ENCODE results near the gene ARMC7. TPM values are rescaled to one million over a fixed set of nuclear protein-coding genes. Genes with fewer than 3 reads are reported as not detected.

ARMC7 gene
- total RNA-seq, 1 donor from 2014 or later, result 9.9 TPM

- peak overlapping the region; percentile 99 for H3K4me3 Mint-ChIP-seq (ENCODE audit: unreplicated experiment)
- peaks cover 12% of the 10 kb centered on the region for H3K4me1 Mint-ChIP-seq (ENCODE audit: low read depth, unreplicated experiment)
- peak overlapping the region; percentile 99 for H3K27ac Mint-ChIP-seq (ENCODE audit: unreplicated experiment)
- H3K27me3 Mint-ChIP-seq (ENCODE audit: unreplicated experiment), result peaks cover 25% of the 10 kb centered on the region
- TF ChIP-seq CTCF (IDR thresholded peaks at IDR 0.05; ENCODE audit: partially characterized antibody, unreplicated experiment), result no peak
- H3K9me3 Mint-ChIP-seq (ENCODE audit: unreplicated experiment), result peaks cover 25% of the 10 kb centered on the region
- DNase-seq, result no peak
- peaks cover 10% of the 10 kb centered on the region for H3K36me3 Mint-ChIP-seq (ENCODE audit: unreplicated experiment)
Measured at GRCh38 chr17:75151930-75152329, 42.2 kb downstream of the ARMC7 start.

- peak overlapping the region; percentile 99 for H3K27ac Mint-ChIP-seq (ENCODE audit: unreplicated experiment)
- peaks cover 25% of the 10 kb centered on the region for H3K9me3 Mint-ChIP-seq (ENCODE audit: unreplicated experiment)
- H3K4me3 Mint-ChIP-seq (ENCODE audit: unreplicated experiment), result peak overlapping the region; percentile 99
- H3K4me1 Mint-ChIP-seq (ENCODE audit: low read depth, unreplicated experiment), result peaks cover 11% of the 10 kb centered on the region
- no peak for DNase-seq
- H3K27me3 Mint-ChIP-seq (ENCODE audit: unreplicated experiment), result peaks cover 25% of the 10 kb centered on the region
- H3K36me3 Mint-ChIP-seq (ENCODE audit: unreplicated experiment), result peaks cover 10% of the 10 kb centered on the region
- TF ChIP-seq CTCF (IDR thresholded peaks at IDR 0.05; ENCODE audit: partially characterized antibody, unreplicated experiment), result no peak
Measured at GRCh38 chr17:75152523-75152921, 42.8 kb downstream of the ARMC7 start.

- H3K4me1 Mint-ChIP-seq (ENCODE audit: low read depth, unreplicated experiment), result peaks cover 11% of the 10 kb centered on the region
- H3K9me3 Mint-ChIP-seq (ENCODE audit: unreplicated experiment), result peaks cover 25% of the 10 kb centered on the region
- H3K27ac Mint-ChIP-seq (ENCODE audit: unreplicated experiment), result peak overlapping the region; percentile 99
- no peak for TF ChIP-seq CTCF (IDR thresholded peaks at IDR 0.05; ENCODE audit: partially characterized antibody, unreplicated experiment)
- peak; percentile 50 for DNase-seq
- peaks cover 25% of the 10 kb centered on the region for H3K27me3 Mint-ChIP-seq (ENCODE audit: unreplicated experiment)
- H3K4me3 Mint-ChIP-seq (ENCODE audit: unreplicated experiment), result peak overlapping the region; percentile 99
- H3K36me3 Mint-ChIP-seq (ENCODE audit: unreplicated experiment), result peaks cover 10% of the 10 kb centered on the region
Measured at GRCh38 chr17:75152922-75153779, 43.4 kb downstream of the ARMC7 start.

- no peak for TF ChIP-seq CTCF (IDR thresholded peaks at IDR 0.05; ENCODE audit: partially characterized antibody, unreplicated experiment)
- peak; percentile 54 for DNase-seq
- Mint-ChIP-seq H3K27ac (ENCODE audit: unreplicated experiment) (peak overlapping the region; percentile 99), H3K4me1 (ENCODE audit: low read depth, unreplicated experiment) (peaks cover 8% of the 10 kb centered on the region), H3K36me3 (ENCODE audit: unreplicated experiment) (peaks cover 10% of the 10 kb centered on the region), H3K4me3 (ENCODE audit: unreplicated experiment) (peak overlapping the region; percentile 99), H3K9me3 (ENCODE audit: unreplicated experiment) (peaks cover 24% of the 10 kb centered on the region), H3K27me3 (ENCODE audit: unreplicated experiment) (peaks cover 25% of the 10 kb centered on the region)
Measured at GRCh38 chr17:75153780-75154194, 44.0 kb downstream of the ARMC7 start.

Measured in glutamatergic neuron (in vitro differentiated cells).